CD8-positive, alpha-beta memory T cell (primary cell): ENCODE measurements around the gene BCORL1. TPM values are rescaled to one million over a fixed set of nuclear protein-coding genes. Genes with fewer than 3 reads are reported as not detected.
A peak's percentile ranks its signal among the peaks of the same experiment; 100 is the strongest.

Experiments used
- CTCF ChIA-PET: fragments of 350-600 bp; sonication (Branson Sonifier 250); formaldehyde crosslinking; loops from one replicate; lab custom pipeline; 2021; ENCODE audit warnings: antibody characterized with exemption; lab: Charles Lee
- POLR2A ChIA-PET: fragments of 350-600 bp; sonication (Branson Sonifier 250); formaldehyde crosslinking; loops from one replicate; lab custom pipeline; 2021; ENCODE audit warnings: antibody characterized with exemption; lab: Charles Lee
- DNase-seq, 5 donors: peaks; one replicate each; pipeline versions ENCODE4 v3.0.0 to v3.0.0-alpha.2; 2020 to 2022; ENCODE audit warnings: mixed read lengths in 1 of 5
- H3K27ac ChIP-seq: one replicate; pipeline ENCODE4 v1.7.0; 2013; ENCODE audit warnings: low read depth, mild to moderate bottlenecking, low read length, moderate library complexity
- H3K27me3 ChIP-seq: 2 replicates; pipeline ENCODE4 v1.7.0; 2013; ENCODE audit warnings: low read length, mild to moderate bottlenecking; ENCODE audit not compliant: insufficient read depth, poor library complexity, severe bottlenecking
- H3K36me3 ChIP-seq: 2 replicates; pipeline ENCODE4 v1.7.0; 2013; ENCODE audit warnings: mild to moderate bottlenecking, low read length, moderate library complexity; ENCODE audit not compliant: insufficient read depth
- H3K4me1 ChIP-seq: 2 replicates; pipeline ENCODE4 v1.7.0; 2013; ENCODE audit warnings: mild to moderate bottlenecking, low read length, moderate library complexity; ENCODE audit not compliant: insufficient read depth
- H3K4me3 ChIP-seq: 2 replicates; pipeline ENCODE4 v1.7.0; 2013; ENCODE audit warnings: mild to moderate bottlenecking, low read length
- H3K9me3 ChIP-seq: 2 replicates; pipeline ENCODE4 v1.7.0; 2013; ENCODE audit warnings: mild to moderate bottlenecking, low read length
- H3K27ac Mint-ChIP-seq, 8 donors: one replicate each; pipeline ENCODE4 v1.8.0; 2020 to 2021; ENCODE audit warnings: mixed read lengths in 8 of 8, mild to moderate bottlenecking in 6 of 8, inconsistent platforms in 3 of 8, moderate library complexity in 3 of 8
- H3K27me3 Mint-ChIP-seq, 2 donors: one replicate each; pipeline ENCODE4 v1.8.0; 2020 to 2021; ENCODE audit warnings: mixed read lengths in 2 of 2, mild to moderate bottlenecking in 1 of 2, moderate library complexity in 1 of 2
- H3K36me3 Mint-ChIP-seq, 3 donors: one replicate each; pipeline ENCODE4 v1.8.0; 2020 to 2021; ENCODE audit warnings: mixed read lengths in 3 of 3, inconsistent platforms in 1 of 3, mild to moderate bottlenecking in 1 of 3
- H3K4me1 Mint-ChIP-seq, 3 donors: one replicate each; pipeline ENCODE4 v1.8.0; 2020 to 2021; ENCODE audit warnings: mixed read lengths in 3 of 3, inconsistent platforms in 1 of 3, mild to moderate bottlenecking in 1 of 3
- H3K4me3 Mint-ChIP-seq, 7 donors: one replicate each; pipeline ENCODE4 v1.8.0; 2020 to 2021; ENCODE audit warnings: mixed read lengths in 7 of 7, mild to moderate bottlenecking in 6 of 7, moderate library complexity in 4 of 7, inconsistent platforms in 2 of 7
- H3K9me3 Mint-ChIP-seq, 5 donors: one replicate each; pipeline ENCODE4 v1.8.0; 2020 to 2022; ENCODE audit warnings: mixed read lengths in 5 of 5, mild to moderate bottlenecking in 3 of 5, moderate library complexity in 2 of 5, inconsistent platforms in 1 of 5
- polyA plus RNA-seq: library from polyadenylated mRNA; unstranded; fragments of 300-500 nt; fragmentation: Illumina TruSeq; gene quantifications from one replicate; pipeline ENCODE4 v1.2.3, GENCODE V29; 2021
- total RNA-seq, 2 experiments: library from RNA; stranded (reverse); gene quantifications; one replicate each; pipeline ENCODE4 v1.2.3, GENCODE V29; 2021

The BCORL1 gene
- total and polyA plus RNA-seq, 3 experiments from 2014 or later = 2.7 to 12.1 (median 10.7) TPM

DNA sequence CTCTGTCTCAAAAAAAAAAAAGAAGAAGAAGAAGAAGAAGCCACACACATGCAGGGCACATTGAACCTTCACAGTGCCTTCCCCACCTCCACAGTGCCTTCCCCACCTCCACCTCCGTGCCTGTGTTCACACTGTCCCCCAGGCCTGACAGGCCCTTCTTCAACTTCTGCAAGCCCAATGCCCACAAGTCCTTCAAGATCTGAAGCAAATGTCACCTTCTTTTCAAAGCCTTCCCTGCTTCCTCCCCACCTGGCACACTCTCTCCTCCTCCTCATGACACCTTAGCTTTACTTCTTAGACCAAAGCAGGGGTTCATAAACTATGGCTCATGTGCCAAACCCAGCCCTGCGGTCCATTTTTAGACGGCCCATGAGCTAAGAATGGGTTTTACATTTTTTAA lies 107.9 kb downstream of the BCORL1 start:
- Histone ChIP-seq H3K4me3 (no peak overlapping the region), H3K4me1 (peaks cover 59% of the 10 kb centered on the region), H3K27ac (no peak overlapping the region), H3K9me3 (no peaks in the 10 kb centered on the region), H3K27me3 (no peaks in the 10 kb centered on the region), H3K36me3 (no peaks in the 10 kb centered on the region)
- peak overlapping the region; percentile 76 to 95 (median 88) for H3K27ac Mint-ChIP-seq
- POLR2A ChIA-PET = no interaction called here
- CTCF ChIA-PET = interaction anchor here (1.3 kb wide), 1 partner anchor 8 kb away, joined by 3 read pairs; no protein-coding TSS in a partner anchor
- H3K4me1 Mint-ChIP-seq = peaks cover 74 to 85% (median 78%) of the 10 kb centered on the region in 3 donors
- H3K36me3 Mint-ChIP-seq = peaks cover 0 to 2% (median 1%) of the 10 kb centered on the region in 3 donors
- H3K4me3 Mint-ChIP-seq = peak overlapping the region; percentile 13 to 86 (median 66)
- no peaks in the 10 kb centered on the region for H3K9me3 Mint-ChIP-seq
- DNase-seq = no peak
- H3K27me3 Mint-ChIP-seq = peaks cover 0 to 1% of the 10 kb centered on the region in 2 donors

DNA sequence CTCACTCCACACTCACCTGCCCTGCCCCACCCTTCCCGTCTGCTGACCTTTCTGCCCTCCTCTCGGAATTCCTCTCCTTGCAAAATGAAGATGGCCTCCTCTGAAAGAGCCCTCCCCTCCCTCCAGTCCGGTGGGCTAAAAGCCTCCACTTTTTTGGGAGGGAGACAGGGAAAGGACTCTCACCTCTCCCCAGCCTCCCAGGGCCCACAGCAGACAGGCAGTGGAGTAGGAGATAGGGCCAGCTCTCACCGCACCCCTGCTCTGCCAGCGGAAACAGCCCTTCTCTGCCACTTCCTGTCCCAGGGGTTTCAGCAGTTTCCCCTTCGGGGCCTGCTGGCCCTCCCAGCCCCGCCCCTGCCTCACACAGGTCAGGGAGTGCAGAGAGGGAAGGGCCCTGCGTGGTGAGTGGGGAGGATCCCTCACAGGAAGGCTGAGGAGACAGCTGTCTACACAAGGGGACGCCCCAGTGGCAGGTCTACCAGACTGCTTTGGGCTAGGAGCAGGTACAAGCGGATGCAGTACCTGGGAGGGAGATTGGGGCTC lies 109.6 kb downstream of the BCORL1 start:
- Mint-ChIP-seq H3K9me3 (no peaks in the 10 kb centered on the region), H3K27ac (peak overlapping the region; percentile 85 to 99 (median 96)), H3K27me3 (peaks cover 0 to 1% of the 10 kb centered on the region in 2 donors), H3K4me3 (peak overlapping the region; percentile 81 to 98 (median 90)), H3K4me1 (peaks cover 67 to 75% (median 75%) of the 10 kb centered on the region in 3 donors), H3K36me3 (peaks cover 0 to 2% (median 1%) of the 10 kb centered on the region in 3 donors)
- POLR2A ChIA-PET = interaction anchor here (0.6 to 1.4 kb wide), 8 partner anchors 10 to 1932 kb away, joined by 3 to 7 read pairs (median 4); partner anchors contain the start of genes AIFM1, ELF4 and RAB33A
- Histone ChIP-seq H3K36me3 (no peaks in the 10 kb centered on the region), H3K27ac (peak overlapping the region; percentile 69), H3K9me3 (no peaks in the 10 kb centered on the region), H3K27me3 (no peaks in the 10 kb centered on the region), H3K4me3 (peak overlapping the region; percentile 59), H3K4me1 (peaks cover 58% of the 10 kb centered on the region)
- CTCF ChIA-PET = interaction anchor here (0.9 to 2.0 kb wide), 9 partner anchors 10 to 78 kb away, joined by 3 to 8 read pairs (median 5); partner anchors contain the start of gene ELF4
- DNase-seq = peak; percentile 72 to 95 (median 86)

GRCh38 chrX:130093271-130093670 lies 110.8 kb downstream of the BCORL1 start:
- peaks cover 0 to 2% (median 0%) of the 10 kb centered on the region in 3 donors for H3K36me3 Mint-ChIP-seq
- peaks cover 60% of the 10 kb centered on the region for H3K4me1 ChIP-seq
- H3K36me3 ChIP-seq = no peaks in the 10 kb centered on the region
- peaks cover 61 to 76% (median 68%) of the 10 kb centered on the region in 3 donors for H3K4me1 Mint-ChIP-seq
- ChIA-PET POLR2A (no interaction called here), CTCF (interaction anchor here (1.6 to 2.0 kb wide), 3 partner anchors 14 to 26 kb away, joined by 4 to 8 read pairs (median 5); no protein-coding TSS in a partner anchor)
- no peak for DNase-seq
- peaks cover 0 to 2% of the 10 kb centered on the region in 2 donors for H3K27me3 Mint-ChIP-seq
- no peak overlapping the region for H3K4me3 ChIP-seq
- no peak overlapping the region for H3K27ac ChIP-seq
- no peaks in the 10 kb centered on the region for H3K9me3 ChIP-seq
- H3K9me3 Mint-ChIP-seq = no peaks in the 10 kb centered on the region
- H3K4me3 Mint-ChIP-seq = peak overlapping the region in 3 of 7 donors; percentile 29 to 44 (median 37)
- H3K27me3 ChIP-seq = no peaks in the 10 kb centered on the region
- peak overlapping the region in 7 of 8 donors; percentile 19 to 99 (median 82) for H3K27ac Mint-ChIP-seq

GRCh38 chrX:130094696-130095095 lies 112.3 kb downstream of the BCORL1 start:
- peak in 1 of 5 donors; percentile 5 for DNase-seq
- Histone ChIP-seq H3K36me3 (no peaks in the 10 kb centered on the region), H3K9me3 (no peaks in the 10 kb centered on the region), H3K27ac (no peak overlapping the region), H3K27me3 (no peaks in the 10 kb centered on the region), H3K4me1 (peaks cover 64% of the 10 kb centered on the region), H3K4me3 (no peak overlapping the region)
- peaks cover 0 to 2% (median 0%) of the 10 kb centered on the region in 3 donors for H3K36me3 Mint-ChIP-seq
- peaks cover 59 to 78% (median 70%) of the 10 kb centered on the region in 3 donors for H3K4me1 Mint-ChIP-seq
- H3K9me3 Mint-ChIP-seq = no peaks in the 10 kb centered on the region
- peak overlapping the region; percentile 58 to 98 (median 82) for H3K27ac Mint-ChIP-seq
- peaks cover 0 to 2% of the 10 kb centered on the region in 2 donors for H3K27me3 Mint-ChIP-seq
- ChIA-PET POLR2A (interaction anchor here (1.1 kb wide), 1 partner anchor 12 kb away, joined by 6 read pairs; no protein-coding TSS in a partner anchor), CTCF (interaction anchor here (0.9 to 1.9 kb wide), 4 partner anchors 9 to 26 kb away, joined by 4 to 6 read pairs (median 4); no protein-coding TSS in a partner anchor)
- peak overlapping the region in 3 of 7 donors; percentile 20 to 39 (median 37) for H3K4me3 Mint-ChIP-seq

GRCh38 chrX:130095249-130096030 lies 113.0 kb downstream of the BCORL1 start:
- H3K36me3 ChIP-seq = no peaks in the 10 kb centered on the region
- ChIA-PET POLR2A (interaction anchor here (1.1 kb wide), 1 partner anchor 13 kb away, joined by 6 read pairs; no protein-coding TSS in a partner anchor), CTCF (interaction anchor here (0.9 to 1.9 kb wide), 7 partner anchors 10 to 35 kb away, joined by 3 to 6 read pairs (median 4); no protein-coding TSS in a partner anchor)
- H3K4me3 ChIP-seq = no peak overlapping the region
- H3K4me1 Mint-ChIP-seq = peaks cover 61 to 82% (median 72%) of the 10 kb centered on the region in 3 donors
- H3K27ac ChIP-seq = no peak overlapping the region
- H3K4me1 ChIP-seq = peaks cover 69% of the 10 kb centered on the region
- H3K27me3 ChIP-seq = no peaks in the 10 kb centered on the region
- H3K9me3 Mint-ChIP-seq = no peaks in the 10 kb centered on the region
- peak overlapping the region; percentile 59 to 98 (median 82) for H3K27ac Mint-ChIP-seq
- peaks cover 0 to 2% (median 0%) of the 10 kb centered on the region in 3 donors for H3K36me3 Mint-ChIP-seq
- H3K9me3 ChIP-seq = no peaks in the 10 kb centered on the region
- peak overlapping the region in 3 of 7 donors; percentile 20 to 74 (median 39) for H3K4me3 Mint-ChIP-seq
- DNase-seq = no peak
- H3K27me3 Mint-ChIP-seq = peaks cover 0 to 2% of the 10 kb centered on the region in 2 donors

- Mint-ChIP-seq H3K9me3 (no peaks in the 10 kb centered on the region), H3K4me3 (peak overlapping the region in 6 of 7 donors; percentile 41 to 71 (median 64)), H3K4me1 (peaks cover 59 to 80% (median 70%) of the 10 kb centered on the region in 3 donors), H3K27me3 (peaks cover 0 to 2% of the 10 kb centered on the region in 2 donors), H3K27ac (peak overlapping the region; percentile 84 to 98 (median 92)), H3K36me3 (peaks cover 0 to 5% (median 4%) of the 10 kb centered on the region in 3 donors)
- ChIA-PET CTCF (interaction anchor here (1.1 to 2.8 kb wide), 5 partner anchors 12 to 23 kb away, joined by 3 to 12 read pairs (median 4); no protein-coding TSS in a partner anchor), POLR2A (interaction anchor here (1.1 kb wide), 2 partner anchors 9 to 11 kb away, joined by 3 to 4 read pairs; no protein-coding TSS in a partner anchor)
- Histone ChIP-seq H3K27me3 (no peaks in the 10 kb centered on the region), H3K27ac (peak overlapping the region; percentile 9), H3K36me3 (no peaks in the 10 kb centered on the region), H3K9me3 (no peaks in the 10 kb centered on the region), H3K4me3 (no peak overlapping the region), H3K4me1 (peaks cover 65% of the 10 kb centered on the region)
- peak in 4 of 5 donors; percentile 21 to 52 (median 43) for DNase-seq
Observed at GRCh38 chrX:130097507-130098209, 115.2 kb downstream of the BCORL1 start.

GRCh38 chrX:130098210-130098552 lies 115.7 kb downstream of the BCORL1 start:
- H3K9me3 ChIP-seq = no peaks in the 10 kb centered on the region
- H3K27ac Mint-ChIP-seq = peak overlapping the region; percentile 84 to 98 (median 92)
- H3K4me1 Mint-ChIP-seq = peaks cover 59 to 80% (median 70%) of the 10 kb centered on the region in 3 donors
- DNase-seq = no peak
- CTCF ChIA-PET = interaction anchor here (1.1 to 2.8 kb wide), 5 partner anchors 11 to 23 kb away, joined by 3 to 12 read pairs (median 4); no protein-coding TSS in a partner anchor
- peak overlapping the region; percentile 9 for H3K27ac ChIP-seq
- H3K36me3 Mint-ChIP-seq = peaks cover 0 to 6% (median 4%) of the 10 kb centered on the region in 3 donors
- H3K4me1 ChIP-seq = peaks cover 60% of the 10 kb centered on the region
- H3K9me3 Mint-ChIP-seq = no peaks in the 10 kb centered on the region
- no peaks in the 10 kb centered on the region for H3K27me3 ChIP-seq
- peak overlapping the region in 6 of 7 donors; percentile 41 to 71 (median 64) for H3K4me3 Mint-ChIP-seq
- H3K27me3 Mint-ChIP-seq = peaks cover 0 to 2% of the 10 kb centered on the region in 2 donors
- H3K36me3 ChIP-seq = no peaks in the 10 kb centered on the region
- POLR2A ChIA-PET = interaction anchor here (1.1 kb wide), 2 partner anchors 9 to 11 kb away, joined by 3 to 4 read pairs; no protein-coding TSS in a partner anchor
- H3K4me3 ChIP-seq = no peak overlapping the region
